OCI-M2 (cell line): ENCODE data around the gene PLGRKT.
"Not testable (repeated sequence)": the region's sequence is repeated elsewhere in the genome, so short reads cannot be mapped to it uniquely, and the experiment has no call there.

ENCODE experiments used
- DNase-seq: peaks from one replicate; lab custom pipeline; 2025; ENCODE audit not compliant: unreplicated experiment; lab: John Stamatoyannopoulos, UW

Gene PLGRKT

GRCh38 chr9:5316406-5316805 is 121.3 kb downstream of the PLGRKT start:
- DNase-seq = not testable (repeated sequence)

- no peak for DNase-seq
Observed at GRCh38 chr9:5315187-5315923, 122.4 kb downstream of the PLGRKT start.

- no peak for DNase-seq
Observed at GRCh38 chr9:5310851-5311250, 126.9 kb downstream of the PLGRKT start.
